ENCODE measurements around the gene PCDHA2.
"Not testable (repeated sequence)": the region's sequence is repeated elsewhere in the genome, so short reads cannot be mapped to it uniquely, and the experiment has no call there.

Gene PCDHA2

DNA sequence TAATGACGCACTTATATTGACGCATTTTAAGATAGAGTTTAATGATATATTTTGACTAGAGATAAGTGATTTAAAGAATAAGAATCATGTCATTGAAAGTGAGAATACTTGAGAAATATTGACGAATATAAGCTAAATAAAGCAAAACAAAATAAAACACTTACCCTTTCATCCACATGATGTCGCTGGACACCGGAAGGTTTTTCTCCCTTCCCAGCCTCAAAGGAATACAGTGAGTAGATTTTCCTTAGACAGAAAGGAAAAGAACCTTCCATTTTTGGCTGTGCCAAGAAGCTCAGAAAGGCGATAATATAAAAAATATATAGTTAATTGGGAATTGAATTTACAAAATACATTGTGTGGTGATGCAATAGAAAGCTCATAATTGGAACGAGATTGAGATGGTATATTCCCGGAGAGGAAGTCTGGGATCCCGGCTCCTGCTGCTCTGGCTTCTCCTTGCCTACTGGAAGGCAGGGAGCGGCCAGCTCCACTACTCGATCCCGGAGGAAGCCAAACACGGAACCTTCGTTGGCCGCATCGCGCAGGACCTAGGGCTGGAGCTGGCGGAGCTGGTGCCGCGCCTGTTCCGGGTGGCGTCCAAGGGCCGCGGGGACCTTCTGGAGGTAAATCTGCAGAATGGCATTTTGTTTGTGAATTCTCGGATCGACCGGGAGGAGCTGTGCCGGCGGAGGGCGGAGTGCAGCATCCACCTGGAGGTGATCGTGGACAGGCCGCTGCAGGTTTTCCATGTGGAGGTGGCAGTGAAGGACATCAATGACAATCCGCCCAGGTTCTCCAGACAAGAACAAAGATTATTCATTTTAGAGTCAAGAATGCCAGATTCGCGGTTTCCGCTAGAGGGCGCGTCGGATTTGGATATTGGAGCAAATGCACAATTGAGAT is 27.0 kb downstream of the PCDHA2 start, which contains the start of gene PCDHA5:
TSS of gene PCDHA5 (plus strand) at position 239 of the 906 bp plus-strand sequence.
- DNase-seq (ENCODE audit: low read depth in 3 of 3) = no peak

DNA sequence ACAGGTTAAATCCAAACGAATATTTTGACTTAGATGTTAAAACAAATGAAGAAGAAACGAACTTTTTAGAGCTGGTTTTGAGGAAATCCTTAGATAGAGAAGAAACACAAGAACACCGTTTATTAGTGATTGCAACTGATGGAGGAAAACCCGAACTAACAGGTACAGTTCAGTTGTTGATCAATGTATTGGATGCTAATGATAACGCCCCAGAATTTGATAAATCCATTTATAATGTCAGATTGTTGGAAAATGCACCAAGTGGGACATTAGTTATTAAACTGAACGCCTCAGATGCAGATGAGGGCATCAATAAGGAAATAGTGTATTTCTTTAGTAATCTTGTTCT is 27.6 kb downstream of the PCDHA2 start:
- DNase-seq (ENCODE audit: low read depth in 3 of 3) = no peak

DNA sequence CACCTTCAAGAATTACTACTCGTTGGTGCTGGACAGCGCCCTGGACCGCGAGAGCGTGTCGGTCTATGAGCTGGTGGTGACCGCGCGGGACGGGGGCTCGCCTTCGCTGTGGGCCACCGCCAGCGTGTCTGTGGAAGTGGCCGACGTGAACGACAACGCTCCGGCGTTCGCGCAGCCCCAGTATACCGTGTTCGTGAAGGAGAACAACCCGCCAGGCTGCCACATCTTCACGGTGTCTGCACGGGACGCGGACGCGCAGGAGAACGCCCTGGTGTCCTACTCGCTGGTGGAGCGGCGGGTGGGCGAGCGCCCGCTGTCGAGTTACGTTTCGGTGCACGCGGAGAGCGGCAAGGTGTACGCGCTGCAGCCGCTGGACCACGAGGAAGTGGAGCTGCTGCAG is 28.3 kb downstream of the PCDHA2 start:
- DNase-seq (ENCODE audit: low read depth in 3 of 3) = not testable (repeated sequence)

DNA sequence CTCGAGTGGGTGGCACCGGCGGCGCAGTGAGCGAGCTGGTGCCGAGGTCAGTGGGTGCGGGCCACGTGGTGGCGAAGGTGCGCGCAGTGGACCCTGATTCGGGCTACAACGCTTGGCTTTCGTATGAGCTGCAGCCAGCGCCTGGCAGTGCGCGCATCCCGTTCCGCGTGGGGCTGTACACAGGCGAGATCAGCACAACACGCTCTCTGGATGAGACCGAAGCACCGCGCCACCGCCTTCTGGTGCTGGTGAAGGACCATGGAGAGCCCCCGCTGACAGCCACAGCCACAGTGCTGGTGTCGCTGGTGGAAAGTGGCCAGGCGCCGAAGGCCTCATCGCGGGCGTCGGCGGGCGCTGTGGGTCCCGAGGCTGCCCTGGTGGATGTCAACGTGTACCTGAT is 28.8 kb downstream of the PCDHA2 start:
- no peak for DNase-seq (ENCODE audit: low read depth in 3 of 3)

DNA sequence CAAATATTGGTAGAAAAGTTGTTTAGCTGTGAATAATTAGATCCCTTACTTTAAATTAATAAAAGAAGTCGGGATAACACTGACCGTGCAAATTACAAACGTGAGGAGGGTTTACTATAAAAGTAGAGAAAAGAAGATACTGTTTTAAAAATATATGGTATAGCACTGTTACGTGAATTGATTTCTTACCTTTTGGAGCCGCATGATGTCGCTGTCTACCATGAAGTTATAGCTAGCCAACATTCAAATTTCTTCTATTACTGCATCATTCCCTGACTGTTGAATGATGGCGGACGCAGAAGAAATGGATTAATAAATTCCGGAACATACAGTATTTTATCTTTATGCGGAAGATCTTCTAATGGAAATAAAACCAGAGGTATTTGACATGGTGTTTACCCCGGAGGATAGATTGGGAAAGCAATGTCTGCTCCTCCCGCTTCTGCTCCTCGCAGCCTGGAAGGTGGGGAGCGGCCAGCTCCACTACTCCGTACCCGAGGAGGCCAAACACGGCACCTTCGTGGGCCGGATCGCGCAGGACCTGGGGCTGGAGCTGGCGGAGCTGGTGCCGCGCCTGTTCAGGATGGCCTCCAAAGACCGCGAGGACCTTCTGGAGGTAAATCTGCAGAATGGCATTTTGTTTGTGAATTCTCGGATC is 33.2 kb downstream of the PCDHA2 start, which contains the start of gene PCDHA6:
TSS of gene PCDHA6 (plus strand) at position 257 of the 658 bp plus-strand sequence. CDS start at position 389, 132 bp downstream.
- DNase-seq (ENCODE audit: low read depth in 3 of 3) = no peak

DNA sequence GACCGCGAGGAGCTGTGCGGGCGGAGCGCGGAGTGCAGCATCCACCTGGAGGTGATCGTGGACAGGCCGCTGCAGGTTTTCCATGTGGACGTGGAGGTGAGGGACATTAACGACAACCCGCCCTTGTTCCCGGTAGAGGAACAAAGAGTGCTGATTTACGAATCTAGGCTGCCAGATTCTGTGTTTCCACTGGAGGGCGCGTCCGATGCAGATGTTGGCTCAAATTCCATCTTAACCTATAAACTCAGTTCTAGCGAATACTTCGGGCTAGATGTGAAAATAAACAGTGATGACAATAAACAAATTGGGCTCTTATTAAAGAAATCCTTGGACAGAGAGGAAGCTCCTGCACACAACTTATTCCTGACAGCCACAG is 33.7 kb downstream of the PCDHA2 start:
- no peak for DNase-seq (ENCODE audit: low read depth in 3 of 3)

DNA sequence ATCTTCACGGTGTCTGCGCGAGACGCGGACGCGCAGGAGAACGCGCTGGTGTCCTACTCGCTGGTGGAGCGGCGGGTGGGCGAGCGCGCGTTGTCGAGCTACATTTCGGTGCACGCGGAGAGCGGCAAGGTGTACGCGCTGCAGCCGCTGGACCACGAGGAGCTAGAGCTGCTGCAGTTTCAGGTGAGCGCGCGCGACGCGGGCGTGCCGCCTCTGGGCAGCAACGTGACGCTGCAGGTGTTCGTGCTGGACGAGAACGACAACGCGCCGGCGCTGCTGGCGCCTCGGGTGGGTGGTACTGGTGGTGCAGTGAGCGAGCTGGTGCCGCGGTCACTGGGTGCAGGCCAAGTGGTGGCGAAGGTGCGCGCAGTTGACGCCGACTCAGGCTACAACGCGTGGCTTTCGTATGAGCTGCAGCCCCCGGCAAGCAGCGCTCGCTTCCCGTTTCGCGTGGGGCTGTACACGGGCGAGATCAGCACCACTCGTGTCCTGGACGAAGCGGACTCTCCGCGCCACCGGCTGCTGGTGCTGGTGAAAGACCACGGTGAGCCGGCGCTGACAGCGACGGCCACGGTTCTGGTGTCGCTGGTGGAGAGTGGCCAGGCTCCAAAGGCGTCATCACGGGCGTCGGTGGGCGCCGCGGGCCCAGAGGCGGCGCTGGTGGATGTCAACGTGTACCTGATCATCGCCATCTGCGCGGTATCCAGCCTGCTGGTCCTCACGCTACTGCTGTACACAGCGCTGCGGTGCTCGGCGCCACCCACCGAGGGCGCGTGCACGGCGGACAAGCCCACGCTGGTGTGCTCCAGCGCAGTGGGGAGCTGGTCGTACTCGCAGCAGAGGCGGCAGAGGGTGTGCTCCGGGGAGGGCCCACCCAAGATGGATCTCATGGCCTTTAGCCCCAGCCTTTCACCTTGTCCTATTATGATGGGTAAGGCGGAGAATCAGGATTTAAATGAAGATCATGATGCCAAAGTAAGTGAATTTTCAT is 35.2 kb downstream of the PCDHA2 start:
- DNase-seq (ENCODE audit: low read depth in 3 of 3) = not testable (repeated sequence)

DNA sequence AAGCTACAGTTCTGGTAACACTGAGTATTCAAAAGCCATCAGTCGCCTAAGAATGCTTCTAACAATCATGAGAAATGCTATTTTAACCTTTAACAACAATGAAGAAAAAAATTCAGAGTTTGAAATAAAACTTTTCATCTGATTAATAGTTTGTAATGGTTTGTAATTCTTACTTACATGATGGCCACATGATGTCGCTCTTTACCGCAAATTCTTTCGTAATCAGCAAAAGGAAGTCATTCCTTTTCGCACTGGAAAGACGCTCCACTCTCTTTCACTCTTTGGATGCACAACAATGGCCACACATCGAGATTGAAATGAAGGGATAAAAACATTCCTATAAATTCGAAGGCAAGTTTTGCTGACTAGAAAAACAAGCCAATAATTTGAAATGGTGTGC is 39.3 kb downstream of the PCDHA2 start, which contains the start of gene PCDHA7:
TSS of gene PCDHA7 (plus strand) at position 277 of the 400 bp plus-strand sequence. CDS start at position 392, 115 bp downstream.
- no peak for DNase-seq (ENCODE audit: low read depth in 3 of 3)

DNA sequence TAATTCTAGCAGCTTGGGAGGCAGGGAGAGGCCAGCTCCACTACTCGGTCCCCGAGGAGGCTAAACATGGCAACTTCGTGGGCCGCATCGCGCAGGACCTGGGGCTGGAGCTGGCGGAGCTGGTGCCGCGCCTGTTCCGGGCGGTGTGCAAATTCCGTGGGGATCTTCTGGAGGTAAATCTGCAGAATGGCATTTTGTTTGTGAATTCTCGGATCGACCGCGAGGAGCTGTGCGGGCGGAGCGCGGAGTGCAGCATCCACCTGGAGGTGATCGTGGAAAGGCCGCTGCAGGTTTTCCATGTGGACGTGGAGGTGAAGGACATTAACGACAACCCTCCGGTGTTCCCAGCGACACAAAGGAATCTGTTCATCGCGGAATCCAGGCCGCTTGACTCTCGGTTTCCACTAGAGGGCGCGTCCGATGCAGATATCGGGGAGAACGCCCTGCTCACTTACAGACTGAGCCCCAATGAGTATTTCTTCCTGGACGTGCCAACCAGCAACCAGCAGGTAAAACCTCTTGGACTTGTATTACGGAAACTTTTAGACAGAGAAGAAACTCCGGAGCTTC is 39.9 kb downstream of the PCDHA2 start:
- DNase-seq (ENCODE audit: low read depth in 3 of 3) = not testable (repeated sequence)

DNA sequence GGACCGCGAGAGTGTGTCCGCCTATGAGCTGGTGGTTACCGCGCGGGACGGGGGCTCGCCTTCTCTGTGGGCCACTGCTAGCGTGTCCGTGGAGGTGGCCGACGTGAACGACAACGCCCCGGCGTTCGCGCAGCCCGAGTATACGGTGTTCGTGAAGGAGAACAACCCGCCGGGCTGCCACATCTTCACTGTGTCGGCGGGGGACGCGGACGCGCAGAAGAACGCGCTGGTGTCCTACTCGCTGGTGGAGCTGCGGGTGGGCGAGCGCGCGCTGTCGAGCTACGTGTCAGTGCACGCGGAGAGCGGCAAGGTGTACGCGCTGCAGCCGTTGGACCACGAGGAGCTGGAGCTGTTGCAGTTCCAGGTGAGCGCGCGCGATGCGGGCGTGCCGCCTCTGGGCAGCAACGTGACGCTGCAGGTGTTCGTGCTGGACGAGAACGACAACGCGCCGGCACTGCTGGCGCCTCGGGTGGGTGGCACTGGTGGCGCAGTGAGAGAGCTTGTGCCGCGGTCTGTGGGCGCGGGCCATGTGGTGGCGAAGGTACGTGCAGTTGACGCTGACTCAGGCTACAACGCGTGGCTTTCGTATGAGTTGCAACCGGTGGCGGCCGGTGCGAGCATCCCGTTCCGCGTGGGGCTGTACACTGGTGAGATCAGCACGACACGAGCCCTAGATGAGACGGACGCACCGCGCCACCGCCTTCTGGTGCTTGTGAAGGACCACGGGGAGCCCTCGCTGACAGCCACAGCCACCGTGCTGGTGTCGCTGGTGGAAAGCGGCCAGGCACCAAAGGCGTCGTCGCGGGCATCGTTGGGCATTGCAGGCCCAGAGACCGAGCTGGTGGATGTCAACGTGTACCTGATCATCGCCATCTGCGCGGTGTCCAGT is 41.2 kb downstream of the PCDHA2 start:
- DNase-seq (ENCODE audit: low read depth in 3 of 3) = no peak

DNA sequence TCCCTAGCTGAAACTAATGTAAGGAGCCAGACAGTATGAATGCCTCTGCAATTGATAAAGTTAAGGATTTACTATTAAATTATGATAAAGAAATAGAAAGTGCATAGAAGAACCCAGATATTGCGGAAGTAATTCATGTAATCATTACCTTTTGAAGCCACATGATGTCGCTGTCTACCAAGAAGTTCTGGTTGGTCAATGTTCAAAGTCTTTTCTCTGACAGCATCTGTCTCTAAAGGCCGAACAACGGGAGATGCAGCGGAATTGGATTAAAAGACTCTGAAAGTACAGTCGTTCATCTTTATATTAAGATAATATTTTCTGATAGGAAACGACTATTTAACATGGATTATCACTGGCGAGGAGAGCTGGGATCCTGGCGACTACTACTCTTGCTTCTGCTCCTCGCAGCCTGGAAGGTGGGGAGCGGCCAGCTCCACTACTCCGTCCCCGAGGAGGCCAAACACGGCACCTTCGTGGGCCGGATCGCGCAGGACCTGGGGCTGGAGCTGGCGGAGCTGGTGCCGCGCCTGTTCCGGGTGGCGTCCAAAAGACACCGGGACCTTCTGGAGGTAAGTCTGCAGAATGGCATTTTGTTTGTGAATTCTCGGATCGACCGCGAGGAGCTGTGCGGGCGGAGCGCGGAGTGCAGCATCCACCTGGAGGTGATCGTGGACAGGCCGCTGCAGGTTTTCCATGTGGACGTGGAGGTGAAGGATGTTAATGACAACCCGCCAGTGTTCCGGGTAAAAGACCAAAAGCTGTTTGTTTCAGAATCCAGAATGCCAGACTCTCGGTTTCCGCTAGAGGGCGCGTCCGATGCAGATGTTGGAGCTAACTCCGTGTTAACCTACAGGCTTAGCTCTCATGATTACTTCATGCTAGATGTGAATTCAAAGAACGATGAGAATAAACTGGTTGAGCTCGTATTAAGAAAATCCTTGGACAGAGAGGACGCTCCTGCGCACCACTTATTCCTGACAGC is 46.6 kb downstream of the PCDHA2 start, which contains the start of gene PCDHA8:
TSS of gene PCDHA8 (plus strand) at position 210 of the 985 bp plus-strand sequence. CDS start at position 345, 135 bp downstream.
- no peak for DNase-seq (ENCODE audit: low read depth in 3 of 3)

DNA sequence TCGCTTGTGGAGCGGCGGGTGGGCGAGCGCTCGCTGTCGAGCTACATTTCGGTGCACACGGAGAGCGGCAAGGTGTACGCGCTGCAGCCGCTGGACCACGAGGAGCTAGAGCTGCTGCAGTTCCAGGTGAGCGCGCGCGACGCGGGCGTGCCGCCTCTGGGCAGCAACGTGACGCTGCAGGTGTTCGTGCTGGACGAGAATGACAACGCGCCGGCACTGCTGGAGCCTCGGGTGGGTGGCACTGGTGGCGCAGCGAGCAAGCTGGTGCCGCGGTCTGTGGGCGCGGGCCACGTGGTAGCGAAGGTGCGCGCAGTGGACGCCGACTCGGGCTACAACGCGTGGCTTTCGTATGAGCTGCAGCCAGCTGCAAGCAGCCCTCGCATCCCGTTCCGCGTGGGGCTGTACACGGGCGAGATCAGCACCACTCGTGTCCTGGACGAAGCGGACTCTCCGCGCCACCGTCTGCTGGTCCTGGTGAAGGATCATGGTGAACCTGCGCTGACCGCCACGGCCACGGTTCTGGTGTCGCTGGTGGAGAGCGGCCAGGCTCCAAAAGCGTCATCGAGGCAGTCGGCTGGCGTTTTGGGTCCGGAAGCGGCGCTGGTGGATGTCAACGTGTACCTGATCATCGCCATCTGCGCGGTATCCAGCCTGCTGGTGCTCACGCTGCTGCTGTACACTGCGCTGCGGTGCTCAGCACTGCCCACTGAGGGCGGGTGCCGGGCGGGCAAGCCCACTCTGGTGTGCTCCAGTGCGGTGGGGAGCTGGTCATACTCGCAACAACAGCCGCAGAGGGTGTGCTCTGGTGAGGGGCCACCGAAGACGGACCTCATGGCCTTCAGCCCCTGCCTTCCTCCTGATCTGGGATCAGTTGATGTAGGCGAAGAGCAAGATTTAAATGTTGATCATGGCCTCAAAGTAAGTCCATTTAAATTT is 48.4 kb downstream of the PCDHA2 start:
- DNase-seq (ENCODE audit: low read depth in 3 of 3) = no peak
